Measurements from ENCODE around the gene CCDC186. TPM values are rescaled to one million over a fixed set of nuclear protein-coding genes. Genes with fewer than 3 reads are reported as not detected.

The CCDC186 gene
- total RNA-seq, 1 donor from 2014 or later, result 7.1 TPM

DNA sequence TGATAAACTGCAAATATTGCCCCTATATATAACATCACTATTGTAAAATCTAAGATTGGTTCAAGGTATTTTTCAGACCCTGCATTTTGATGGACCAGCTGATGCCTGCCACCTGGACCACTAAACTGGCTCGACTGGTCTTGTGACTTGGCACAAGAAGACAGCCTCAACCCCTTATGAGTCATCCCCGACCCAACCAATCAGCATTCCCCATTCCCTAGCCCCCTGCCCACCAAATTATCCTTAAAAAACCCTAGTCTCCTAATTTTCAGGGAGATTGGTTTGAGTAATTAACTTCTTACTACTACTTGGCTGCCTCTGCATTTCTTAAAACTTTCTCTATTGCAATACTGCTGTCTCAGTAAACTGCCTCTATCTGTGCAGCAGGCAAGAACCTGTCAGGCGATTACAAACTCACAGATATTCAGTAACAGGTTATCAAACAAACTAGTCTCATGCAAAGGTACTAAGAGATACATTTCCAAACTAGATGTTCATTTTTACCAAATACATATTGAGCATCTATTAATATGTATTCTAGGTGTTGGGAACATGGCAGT lies 5.5 kb downstream of the CCDC186 start:
- Mint-ChIP-seq H3K27ac (ENCODE audit: unreplicated experiment) (no peak overlapping the region), H3K4me3 (peak overlapping the region; percentile 33), H3K9me3 (peaks cover 7% of the 10 kb centered on the region), H3K27me3 (ENCODE audit: low read depth) (no peaks in the 10 kb centered on the region), H3K4me1 (peaks cover 25% of the 10 kb centered on the region), H3K36me3 (ENCODE audit: low read depth) (peaks cover 19% of the 10 kb centered on the region)
- DNase-seq (ENCODE audit: low read depth, low spot score), result no peak
- TF ChIP-seq, protein P1, sequence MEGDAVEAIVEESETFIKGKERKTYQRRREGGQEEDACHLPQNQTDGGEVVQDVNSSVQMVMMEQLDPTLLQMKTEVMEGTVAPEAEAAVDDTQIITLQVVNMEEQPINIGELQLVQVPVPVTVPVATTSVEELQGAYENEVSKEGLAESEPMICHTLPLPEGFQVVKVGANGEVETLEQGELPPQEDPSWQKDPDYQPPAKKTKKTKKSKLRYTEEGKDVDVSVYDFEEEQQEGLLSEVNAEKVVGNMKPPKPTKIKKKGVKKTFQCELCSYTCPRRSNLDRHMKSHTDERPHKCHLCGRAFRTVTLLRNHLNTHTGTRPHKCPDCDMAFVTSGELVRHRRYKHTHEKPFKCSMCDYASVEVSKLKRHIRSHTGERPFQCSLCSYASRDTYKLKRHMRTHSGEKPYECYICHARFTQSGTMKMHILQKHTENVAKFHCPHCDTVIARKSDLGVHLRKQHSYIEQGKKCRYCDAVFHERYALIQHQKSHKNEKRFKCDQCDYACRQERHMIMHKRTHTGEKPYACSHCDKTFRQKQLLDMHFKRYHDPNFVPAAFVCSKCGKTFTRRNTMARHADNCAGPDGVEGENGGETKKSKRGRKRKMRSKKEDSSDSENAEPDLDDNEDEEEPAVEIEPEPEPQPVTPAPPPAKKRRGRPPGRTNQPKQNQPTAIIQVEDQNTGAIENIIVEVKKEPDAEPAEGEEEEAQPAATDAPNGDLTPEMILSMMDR (conservative IDR thresholded peaks at IDR 0.05), result no peak

DNA sequence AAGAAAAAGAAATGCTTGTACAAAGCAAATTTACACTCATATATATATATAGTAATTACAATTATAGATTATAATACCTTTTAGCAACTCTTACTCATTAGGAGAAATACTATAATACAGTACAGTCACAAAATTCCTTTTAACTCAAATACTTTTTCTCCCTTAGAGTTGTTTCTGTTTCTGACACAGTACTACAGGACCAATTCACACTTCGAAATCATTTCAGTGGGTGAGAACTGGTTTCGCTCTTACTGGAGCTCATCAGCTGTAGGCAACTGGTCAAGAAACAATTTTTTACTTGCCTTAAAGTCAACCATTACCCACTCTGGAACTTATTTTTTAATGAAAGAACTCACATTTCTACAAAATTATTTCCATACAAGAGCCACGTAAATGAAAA lies 6.0 kb downstream of the CCDC186 start:
- H3K27ac Mint-ChIP-seq (ENCODE audit: unreplicated experiment), result no peak overlapping the region
- H3K4me3 Mint-ChIP-seq, result no peak overlapping the region
- peaks cover 21% of the 10 kb centered on the region for H3K4me1 Mint-ChIP-seq
- no peak for DNase-seq (ENCODE audit: low read depth, low spot score)
- peaks cover 21% of the 10 kb centered on the region for H3K36me3 Mint-ChIP-seq (ENCODE audit: low read depth)
- H3K9me3 Mint-ChIP-seq, result peaks cover 7% of the 10 kb centered on the region
- no peaks in the 10 kb centered on the region for H3K27me3 Mint-ChIP-seq (ENCODE audit: low read depth)
- TF ChIP-seq, protein P1 (conservative IDR thresholded peaks at IDR 0.05), result no peak

DNA sequence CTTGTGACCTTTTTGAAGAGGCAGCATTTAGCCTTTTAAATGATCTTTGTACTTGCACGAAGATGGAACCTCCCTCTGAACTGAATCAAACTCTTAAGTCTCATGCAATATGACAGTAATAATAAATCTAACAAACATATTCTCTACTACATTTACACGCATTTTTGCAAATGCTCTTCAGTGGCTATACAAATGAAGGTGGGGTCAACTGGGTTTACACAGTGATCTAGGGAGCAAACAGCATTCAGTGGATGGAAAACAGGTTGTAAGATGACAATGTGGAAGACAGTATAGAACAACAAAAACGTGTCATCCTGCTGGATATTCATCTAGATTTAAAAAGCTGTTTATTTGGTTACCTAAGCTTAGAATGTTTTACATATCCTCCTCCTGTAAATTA lies 7.5 kb downstream of the CCDC186 start:
- no peak overlapping the region for H3K27ac Mint-ChIP-seq (ENCODE audit: unreplicated experiment)
- H3K4me1 Mint-ChIP-seq, result peaks cover 11% of the 10 kb centered on the region
- H3K27me3 Mint-ChIP-seq (ENCODE audit: low read depth), result no peaks in the 10 kb centered on the region
- H3K4me3 Mint-ChIP-seq, result no peak overlapping the region
- peaks cover 21% of the 10 kb centered on the region for H3K36me3 Mint-ChIP-seq (ENCODE audit: low read depth)
- no peak for DNase-seq (ENCODE audit: low read depth, low spot score)
- peaks cover 7% of the 10 kb centered on the region for H3K9me3 Mint-ChIP-seq
- TF ChIP-seq, protein P1 (conservative IDR thresholded peaks at IDR 0.05), result no peak

DNA sequence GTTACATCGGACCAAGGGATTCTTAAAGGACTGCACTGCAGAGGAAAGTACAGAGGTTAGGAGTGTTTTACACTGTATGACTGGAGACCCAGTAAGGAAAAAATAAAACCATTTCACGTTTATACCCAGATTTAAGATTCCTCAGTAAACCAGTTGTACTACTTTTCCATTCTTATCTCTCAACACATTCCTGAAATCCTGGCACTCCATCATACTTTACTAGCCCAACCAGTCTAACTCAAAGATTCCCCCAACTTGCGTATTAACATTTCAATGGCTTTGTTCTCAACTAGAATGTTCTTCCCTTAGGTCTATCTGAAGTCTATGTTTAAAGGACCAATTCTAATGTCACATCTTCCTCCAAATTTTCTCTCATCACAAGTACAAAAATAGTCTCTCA lies 8.0 kb downstream of the CCDC186 start:
- no peak for DNase-seq (ENCODE audit: low read depth, low spot score)
- Mint-ChIP-seq H3K27me3 (ENCODE audit: low read depth) (no peaks in the 10 kb centered on the region), H3K4me1 (peaks cover 11% of the 10 kb centered on the region), H3K4me3 (no peak overlapping the region), H3K27ac (ENCODE audit: unreplicated experiment) (no peak overlapping the region), H3K9me3 (peaks cover 7% of the 10 kb centered on the region), H3K36me3 (ENCODE audit: low read depth) (peaks cover 21% of the 10 kb centered on the region)
- TF ChIP-seq, protein P1 (conservative IDR thresholded peaks at IDR 0.05), result no peak

DNA sequence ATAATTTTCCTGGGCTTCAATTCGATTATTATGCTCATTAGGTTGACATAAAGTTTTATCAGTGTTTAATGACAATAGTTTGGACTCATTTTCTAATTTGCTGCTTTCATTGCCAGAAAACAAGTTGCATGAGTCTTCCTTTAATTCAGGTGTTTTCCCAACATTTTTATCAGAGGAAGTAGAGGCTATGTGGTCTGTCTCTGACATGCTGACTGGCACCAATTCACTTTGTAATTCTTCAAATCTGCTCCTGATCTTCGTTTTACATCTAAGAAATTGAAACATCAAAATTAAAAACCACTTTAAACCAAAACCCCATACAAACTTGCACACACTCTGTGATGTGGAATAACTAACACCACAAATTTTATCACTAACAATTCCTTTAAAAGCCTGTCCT lies 10.9 kb downstream of the CCDC186 start:
- H3K27me3 Mint-ChIP-seq (ENCODE audit: low read depth), result no peaks in the 10 kb centered on the region
- no peaks in the 10 kb centered on the region for H3K9me3 Mint-ChIP-seq
- no peak overlapping the region for H3K27ac Mint-ChIP-seq (ENCODE audit: unreplicated experiment)

More for the DNA sequence above, 10.9 kb downstream of the CCDC186 start:
- H3K36me3 Mint-ChIP-seq (ENCODE audit: low read depth), result peaks cover 14% of the 10 kb centered on the region
- no peak for DNase-seq (ENCODE audit: low read depth, low spot score)
- H3K4me3 Mint-ChIP-seq, result no peak overlapping the region
- peaks cover 11% of the 10 kb centered on the region for H3K4me1 Mint-ChIP-seq
- TF ChIP-seq, protein P1 (conservative IDR thresholded peaks at IDR 0.05), result no peak

Data from neural crest cell (in vitro differentiated cells).